HT1080 (cell line): Measurements from ENCODE around the gene CYYR1. TPM values are rescaled to one million over a fixed set of nuclear protein-coding genes. Genes with fewer than 3 reads are reported as not detected.

ENCODE experiments used
- DNase-seq: peaks from one replicate; pipeline ENCODE4 v3.0.0-alpha.2; 2015; ENCODE audit warnings: low read depth
- total RNA-seq: library from RNA; depleted of rRNA; stranded (reverse); fragments of >200 nt; shearing (Covaris generic); gene quantifications from 2 replicates; pipeline ENCODE4 v1.2.3, GENCODE V29; 2014

The CYYR1 gene
- total RNA-seq, 1 experiment from 2014 or later: not detected

GRCh38 chr21:26554365-26554764 is 18.7 kb downstream of the CYYR1 start:
- no peak for DNase-seq

- DNase-seq: no peak
These were observed 19.2 kb downstream of the CYYR1 start for GRCh38 chr21:26553898-26554297.

- no peak for DNase-seq
These were observed 22.8 kb downstream of the CYYR1 start for GRCh38 chr21:26550326-26550725.

- DNase-seq: no peak
These were observed 26.5 kb downstream of the CYYR1 start for GRCh38 chr21:26546446-26547097.

- DNase-seq: no peak
These were observed 28.8 kb downstream of the CYYR1 start for GRCh38 chr21:26544201-26544775.

GRCh38 chr21:26540651-26541050 is 32.4 kb downstream of the CYYR1 start:
- DNase-seq: no peak

- DNase-seq: no peak
These were observed 33.5 kb downstream of the CYYR1 start for GRCh38 chr21:26539566-26539965.

- no peak for DNase-seq
These were observed 38.6 kb downstream of the CYYR1 start for GRCh38 chr21:26534517-26534916.

- DNase-seq: no peak
These were observed 40.9 kb downstream of the CYYR1 start for GRCh38 chr21:26532208-26532607.

GRCh38 chr21:26529526-26529925 is 43.6 kb downstream of the CYYR1 start:
- DNase-seq: no peak

GRCh38 chr21:26528882-26529281 is 44.2 kb downstream of the CYYR1 start:
- no peak for DNase-seq

- no peak for DNase-seq
These were observed 50.4 kb downstream of the CYYR1 start for GRCh38 chr21:26522704-26523103.

GRCh38 chr21:26519142-26519541 is 53.9 kb downstream of the CYYR1 start:
- DNase-seq: no peak

GRCh38 chr21:26515257-26515656 is 57.8 kb downstream of the CYYR1 start:
- DNase-seq: no peak

GRCh38 chr21:26513212-26513611 is 59.9 kb downstream of the CYYR1 start:
- DNase-seq: peak; percentile 83

GRCh38 chr21:26512664-26513063 is 60.4 kb downstream of the CYYR1 start:
- DNase-seq: no peak

- no peak for DNase-seq
These were observed 64.2 kb downstream of the CYYR1 start for GRCh38 chr21:26508903-26509302.

- peak; percentile 76 for DNase-seq
These were observed 66.1 kb downstream of the CYYR1 start for GRCh38 chr21:26506956-26507355.

GRCh38 chr21:26505211-26505610 is 67.9 kb downstream of the CYYR1 start:
- DNase-seq: no peak

- no peak for DNase-seq
These were observed 69.7 kb downstream of the CYYR1 start for GRCh38 chr21:26503414-26503813.

GRCh38 chr21:26501495-26502021 is 71.5 kb downstream of the CYYR1 start:
- no peak for DNase-seq

GRCh38 chr21:26499495-26499894 is 73.6 kb downstream of the CYYR1 start:
- no peak for DNase-seq

GRCh38 chr21:26495283-26495849 is 77.7 kb downstream of the CYYR1 start:
- DNase-seq: no peak
